NB4 (cell line): Measurements from ENCODE around the gene PLD5.

ENCODE experiments used
- DNase-seq: peaks from one replicate; pipeline ENCODE4 v3.0.0; 2010; ENCODE audit warnings: low read depth
- H3K4me3 ChIP-seq: one replicate; pipeline ENCODE4 v1.5.1; 2011; ENCODE audit warnings: mild to moderate bottlenecking, low read depth, low read length, moderate library complexity
- CTCF ChIP-seq: IDR thresholded peaks from one replicate; pipeline ENCODE4 v1.5.1; 2012; ENCODE audit warnings: low read depth, low read length
- MAX ChIP-seq: IDR thresholded peaks from 2 replicates; pipeline ENCODE4 v1.6.1; 2011; ENCODE audit warnings: low read depth, low read length
- MYC ChIP-seq: IDR thresholded peaks from 2 replicates; pipeline ENCODE4 v1.6.1; 2011; ENCODE audit warnings: low read depth, low read length
- POLR2A ChIP-seq: IDR thresholded peaks from 2 replicates; pipeline ENCODE4 v1.6.1; 2011; ENCODE audit warnings: mild to moderate bottlenecking; ENCODE audit not compliant: insufficient read length; ENCODE audit errors: extremely low read depth

PLD5 gene

GRCh38 chr1:242522996-242523718 is 1.3 kb downstream of the PLD5 start:
- TF ChIP-seq MYC (no peak), CTCF (no peak), MAX (no peak), POLR2A (no peak)
- DNase-seq: no peak
- no peak overlapping the region for H3K4me3 ChIP-seq

DNA sequence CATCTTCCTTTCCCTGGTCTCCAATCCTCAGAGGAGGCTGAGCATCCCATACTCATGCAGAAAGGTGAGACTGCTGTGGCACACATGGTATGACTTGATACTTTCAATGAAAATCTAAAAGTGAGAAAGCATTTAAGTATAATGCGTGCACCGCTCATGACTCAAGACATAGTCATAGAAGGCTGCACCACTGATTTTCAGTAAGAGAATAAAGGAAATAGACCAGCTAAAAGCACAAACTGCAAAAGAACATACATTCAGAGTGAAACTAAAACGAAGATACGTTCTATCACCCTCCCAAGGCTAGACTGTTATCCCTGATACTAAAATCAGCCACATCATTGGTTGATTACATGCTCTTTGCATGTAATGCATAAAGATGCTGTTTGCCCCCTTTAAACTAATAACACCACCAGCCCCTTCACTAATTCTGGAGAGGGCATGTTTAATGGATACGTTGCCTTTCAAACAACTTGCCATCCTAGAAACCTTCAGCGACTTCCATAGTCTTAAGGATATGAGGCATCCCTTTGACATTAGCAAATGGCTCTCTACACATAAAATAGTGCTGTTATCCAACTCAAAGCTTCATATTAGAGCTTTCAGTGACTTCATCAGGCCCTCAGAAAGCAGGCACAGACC is 2.1 kb downstream of the PLD5 start:
- TF ChIP-seq POLR2A: no peak
- H3K4me3 ChIP-seq: no peak overlapping the region
- DNase-seq: no peak

- H3K4me3 ChIP-seq: no peak overlapping the region
- no peak for DNase-seq
- TF ChIP-seq POLR2A: no peak
- no peak for TF ChIP-seq CTCF
- no peak for TF ChIP-seq MAX
- TF ChIP-seq MYC: no peak
Observed at GRCh38 chr1:242515555-242515954, 8.9 kb downstream of the PLD5 start.

DNA sequence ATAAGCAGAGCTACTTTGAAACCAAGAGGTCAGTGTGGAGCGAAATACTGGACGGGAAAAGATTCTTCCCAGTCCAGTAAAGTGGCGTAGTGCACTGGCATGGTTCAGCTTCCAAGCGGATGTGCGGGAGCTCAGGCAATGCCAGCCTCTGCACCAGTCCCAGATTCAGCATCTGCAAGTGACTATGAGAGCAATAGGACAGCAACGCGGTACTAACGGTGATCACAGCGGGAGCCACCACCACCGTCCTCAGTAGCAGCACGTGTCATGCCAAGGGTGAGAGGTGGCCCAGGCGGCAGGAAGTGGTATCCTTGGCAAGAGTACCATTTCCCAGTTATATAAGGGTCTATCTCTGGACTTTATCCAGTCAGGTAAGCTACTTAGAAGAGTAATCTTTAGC is 17.8 kb downstream of the PLD5 start:
- TF ChIP-seq CTCF (no peak), MYC (no peak), POLR2A (no peak), MAX (no peak)
- no peak for DNase-seq

DNA sequence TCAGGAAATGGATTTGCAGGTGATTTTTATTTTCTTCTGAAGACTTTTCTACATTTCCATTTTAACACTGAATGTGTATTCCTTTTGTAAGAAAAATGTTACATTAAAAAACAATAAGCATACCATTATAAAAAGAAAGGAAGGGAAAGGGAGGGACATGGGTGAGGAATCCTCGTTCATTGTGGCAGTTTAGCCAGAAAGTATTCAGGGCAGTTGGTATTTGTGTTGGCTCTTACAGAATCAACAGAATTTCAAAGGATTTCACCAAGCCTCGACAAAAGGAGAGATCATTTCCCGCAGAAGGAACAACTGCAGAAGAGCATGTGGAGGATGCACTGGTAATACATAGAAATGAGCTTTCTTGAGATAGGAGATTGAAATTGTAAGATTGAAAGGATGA is 35.0 kb downstream of the PLD5 start:
- no peak overlapping the region for H3K4me3 ChIP-seq
- TF ChIP-seq POLR2A (no peak), MYC (no peak)
- DNase-seq: no peak

More for the DNA sequence above, 17.8 kb downstream of the PLD5 start:
- no peak overlapping the region for H3K4me3 ChIP-seq

- no peak for TF ChIP-seq MAX
- no peak for TF ChIP-seq POLR2A
- TF ChIP-seq CTCF: no peak
- no peak for TF ChIP-seq MYC
- no peak for DNase-seq
- H3K4me3 ChIP-seq: no peak overlapping the region
Observed at GRCh38 chr1:242477944-242478343, 46.6 kb downstream of the PLD5 start.

DNA sequence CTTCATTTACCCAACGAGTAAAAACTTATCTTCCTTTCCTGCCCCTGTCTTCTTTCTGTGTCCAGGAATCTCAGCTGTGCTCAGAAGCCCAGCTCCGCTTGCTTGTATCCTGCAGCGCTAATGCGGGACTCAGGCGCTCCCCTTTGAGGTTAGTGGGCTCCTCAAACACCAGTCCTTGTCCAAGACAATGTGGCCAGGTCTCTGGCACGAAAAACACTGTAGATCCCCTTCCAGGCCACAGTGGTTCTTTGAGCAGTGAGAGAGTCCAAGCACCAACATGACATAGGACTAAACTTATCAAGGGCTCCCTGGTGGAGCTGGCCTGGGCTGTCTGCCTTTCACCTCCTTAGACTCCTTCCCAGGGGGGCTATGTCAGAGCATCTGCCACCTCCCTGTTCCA is 53.7 kb downstream of the PLD5 start:
- DNase-seq: no peak
- H3K4me3 ChIP-seq: no peak overlapping the region
- TF ChIP-seq POLR2A: no peak
- no peak for TF ChIP-seq MAX
- no peak for TF ChIP-seq MYC
- TF ChIP-seq CTCF: no peak
